Endothelial cell of umbilical vein (primary cell): ENCODE results near the gene TRANK1.

ENCODE experiments used
- CTCF ChIP-seq, 2 donors: IDR thresholded peaks; 1 replicate in 1 of 2; 2 replicates in 1 of 2; pipeline ENCODE4 v1.5.1; 2011; ENCODE audit warnings: low read length in 2 of 2, mild to moderate bottlenecking in 2 of 2, moderate library complexity in 2 of 2, control low read depth in 1 of 2, inconsistent platforms in 1 of 2, low read depth in 1 of 2; ENCODE audit not compliant: insufficient read depth in 1 of 2; ENCODE audit errors: extremely low read depth in 1 of 2
- FOS ChIP-seq: IDR thresholded peaks from 2 replicates; pipeline ENCODE4 v1.6.1; 2011; ENCODE audit warnings: mild to moderate bottlenecking, low read length, moderate library complexity, borderline replicate concordance; ENCODE audit not compliant: insufficient read depth
- POLR2A ChIP-seq: IDR thresholded peaks from 2 replicates; pipeline ENCODE4 v1.6.1; 2012; ENCODE audit warnings: low read depth, mild to moderate bottlenecking, control low read depth, low read length
- POLR2AphosphoS5 ChIP-seq: IDR thresholded peaks from 2 replicates; pipeline ENCODE4 v1.6.1; 2012; ENCODE audit warnings: low read depth, mild to moderate bottlenecking, control low read depth, low read length, moderate library complexity; ENCODE audit not compliant: insufficient read depth

GRCh38 chr3:36965440-36965839 lies 20.6 kb upstream of the TRANK1 start:
- no peak for TF ChIP-seq CTCF (IDR thresholded peaks at IDR 0.05; ENCODE audit: extremely low read depth in 1 of 2, insufficient read depth in 1 of 2, low read depth in 1 of 2, low read length in 2 of 2)
- no peak for TF ChIP-seq FOS
- TF ChIP-seq POLR2A, result no peak
- no peak for TF ChIP-seq POLR2AphosphoS5
